ENCODE results near the gene SAP30L.

GRCh38 chr5:154474396-154475334 lies 28.9 kb downstream of the SAP30L start:
- TF ChIP-seq EZH2phosphoT487 (IDR thresholded peaks at IDR 0.05; ENCODE audit: unreplicated experiment) (peak; percentile 69), CTCF (conservative IDR thresholded peaks at IDR 0.05; ENCODE audit: low read depth in 2 of 2) (no peak), EZH2 (IDR thresholded peaks at IDR 0.05; ENCODE audit: low read depth, unreplicated experiment) (peak; percentile 98), POLR2AphosphoS5 (IDR thresholded peaks at IDR 0.05; ENCODE audit: low read depth) (no peak), STAT1 (IDR thresholded peaks at IDR 0.05; ENCODE audit: unreplicated experiment) (no peak), REST (IDR thresholded peaks at IDR 0.05; ENCODE audit: unreplicated experiment) (no peak), ZNF114 (CRISPR knock-in tag; IDR thresholded peaks at IDR 0.05) (no peak), NANOG (IDR thresholded peaks at IDR 0.05; ENCODE audit: borderline replicate concordance) (no peak), JUNB (IDR thresholded peaks at IDR 0.05; ENCODE audit: unreplicated experiment) (no peak)
